Vagina (tissue), 2 donors: ENCODE results near the gene TAMALIN. TPM values are rescaled to one million over a fixed set of nuclear protein-coding genes. Genes with fewer than 3 reads are reported as not detected.

ENCODE experiments used
- DNase-seq, 2 donors: peaks; one replicate each; pipeline ENCODE4 v3.0.0-alpha.2; 2017; ENCODE audit errors: extremely low spot score in 2 of 2
- H3K27ac ChIP-seq: fragments of 200-600 bp; sonication (generic); one replicate; pipeline ENCODE4 v1.5.1; 2019
- H3K27me3 ChIP-seq: fragments of 200-600 bp; sonication (generic); one replicate; pipeline ENCODE4 v1.5.1; 2019
- H3K36me3 ChIP-seq, 2 donors: fragments of 200-600 bp; sonication (generic); one replicate each; pipeline ENCODE4 v1.5.1; 2017 to 2019
- H3K4me1 ChIP-seq: fragments of 200-600 bp; sonication (generic); one replicate; pipeline ENCODE4 v1.5.1; 2019
- H3K4me3 ChIP-seq, 2 donors: fragments of 200-600 bp; sonication (generic); 1 replicate in 1 of 2; 2 replicates in 1 of 2; pipeline ENCODE4 v1.5.1; 2016 to 2019
- H3K9me3 ChIP-seq: fragments of 200-600 bp; sonication (generic); one replicate; pipeline ENCODE4 v1.5.1; 2019
- POLR2A ChIP-seq, 2 donors: fragments of 450-650 bp; IDR thresholded peaks; one replicate each; pipeline ENCODE4 v1.6.1; 2017; ENCODE audit warnings: antibody characterized with exemption in 2 of 2, mild to moderate bottlenecking in 2 of 2, moderate library complexity in 2 of 2
- POLR2AphosphoS5 ChIP-seq, 2 donors: sonication (generic); formaldehyde crosslinking; IDR thresholded peaks; one replicate each; pipeline ENCODE4 v1.9.0; 2017; ENCODE audit warnings: antibody characterized with exemption in 2 of 2, mild to moderate bottlenecking in 2 of 2, low read depth in 1 of 2; ENCODE audit not compliant: insufficient read depth in 1 of 2
- intact Hi-C: fragments of 100-400 bp; cut with DNase I; formaldehyde crosslinking; loops from one replicate; pipeline ENCODE4 v1.15.1; 2023
- total RNA-seq: library from RNA; depleted of rRNA; stranded (reverse); fragments of >200 nt; gene quantifications from one replicate; pipeline ENCODE4 v1.2.3, GENCODE V29; 2016
- TF ChIP-seq, protein P1 (sequence below), 3 experiments: fragments of 450-650 bp in 2 of 3; fragments of 200-600 bp in 1 of 3; sonication (generic) in 1 of 3; IDR thresholded peaks; one replicate each; pipeline ENCODE4 v1.5.1; 2017 to 2019; ENCODE audit warnings: antibody characterized with exemption in 3 of 3, mild to moderate bottlenecking in 2 of 3, moderate library complexity in 2 of 3

The TAMALIN gene
- total RNA-seq, 1 donor from 2014 or later: 47.1 TPM

GRCh38 chr12:51980051-51980808, 26.5 kb upstream of the TAMALIN start:
- intact Hi-C loops: loop anchor here (5.0 kb wide), 1 partner anchor 88 kb away; no protein-coding TSS in a partner anchor
- TF ChIP-seq, protein P1, sequence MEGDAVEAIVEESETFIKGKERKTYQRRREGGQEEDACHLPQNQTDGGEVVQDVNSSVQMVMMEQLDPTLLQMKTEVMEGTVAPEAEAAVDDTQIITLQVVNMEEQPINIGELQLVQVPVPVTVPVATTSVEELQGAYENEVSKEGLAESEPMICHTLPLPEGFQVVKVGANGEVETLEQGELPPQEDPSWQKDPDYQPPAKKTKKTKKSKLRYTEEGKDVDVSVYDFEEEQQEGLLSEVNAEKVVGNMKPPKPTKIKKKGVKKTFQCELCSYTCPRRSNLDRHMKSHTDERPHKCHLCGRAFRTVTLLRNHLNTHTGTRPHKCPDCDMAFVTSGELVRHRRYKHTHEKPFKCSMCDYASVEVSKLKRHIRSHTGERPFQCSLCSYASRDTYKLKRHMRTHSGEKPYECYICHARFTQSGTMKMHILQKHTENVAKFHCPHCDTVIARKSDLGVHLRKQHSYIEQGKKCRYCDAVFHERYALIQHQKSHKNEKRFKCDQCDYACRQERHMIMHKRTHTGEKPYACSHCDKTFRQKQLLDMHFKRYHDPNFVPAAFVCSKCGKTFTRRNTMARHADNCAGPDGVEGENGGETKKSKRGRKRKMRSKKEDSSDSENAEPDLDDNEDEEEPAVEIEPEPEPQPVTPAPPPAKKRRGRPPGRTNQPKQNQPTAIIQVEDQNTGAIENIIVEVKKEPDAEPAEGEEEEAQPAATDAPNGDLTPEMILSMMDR (IDR thresholded peaks at IDR 0.05): peak; percentile 88 to 98 (median 95)
- no peak for TF ChIP-seq POLR2AphosphoS5 (IDR thresholded peaks at IDR 0.05; ENCODE audit: insufficient read depth in 1 of 2, low read depth in 1 of 2)
- H3K27me3 ChIP-seq: no peaks in the 10 kb centered on the region
- DNase-seq: no peak
- H3K9me3 ChIP-seq: no peaks in the 10 kb centered on the region
- no peak overlapping the region for H3K27ac ChIP-seq
- H3K4me3 ChIP-seq: no peak overlapping the region
- peaks cover 0 to 61% of the 10 kb centered on the region in 2 donors for H3K36me3 ChIP-seq
- H3K4me1 ChIP-seq: no peaks in the 10 kb centered on the region

DNA sequence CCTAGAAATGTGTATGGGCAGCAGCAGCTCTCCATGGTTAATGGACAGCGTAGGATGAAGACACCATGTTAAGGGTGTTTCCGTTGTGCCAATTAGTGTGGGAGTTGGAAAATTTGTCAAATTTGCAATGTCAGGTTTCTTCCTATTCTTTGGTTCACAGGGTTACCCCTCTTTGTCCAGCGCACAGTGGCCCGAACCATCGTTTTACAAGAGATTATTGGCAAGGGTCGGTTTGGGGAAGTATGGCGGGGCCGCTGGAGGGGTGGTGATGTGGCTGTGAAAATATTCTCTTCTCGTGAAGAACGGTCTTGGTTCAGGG, 26.0 kb upstream of the TAMALIN start:
- intact Hi-C loops: loop anchor here (5.0 kb wide), 1 partner anchor 88 kb away; no protein-coding TSS in a partner anchor
- Histone ChIP-seq H3K9me3 (no peaks in the 10 kb centered on the region), H3K27me3 (no peaks in the 10 kb centered on the region), H3K4me3 (no peak overlapping the region), H3K36me3 (peaks cover 0 to 67% of the 10 kb centered on the region in 2 donors), H3K4me1 (no peaks in the 10 kb centered on the region), H3K27ac (no peak overlapping the region)
- no peak for DNase-seq
- TF ChIP-seq, protein P1 (IDR thresholded peaks at IDR 0.05): no peak
- TF ChIP-seq POLR2AphosphoS5 (IDR thresholded peaks at IDR 0.05; ENCODE audit: insufficient read depth in 1 of 2, low read depth in 1 of 2): no peak

DNA sequence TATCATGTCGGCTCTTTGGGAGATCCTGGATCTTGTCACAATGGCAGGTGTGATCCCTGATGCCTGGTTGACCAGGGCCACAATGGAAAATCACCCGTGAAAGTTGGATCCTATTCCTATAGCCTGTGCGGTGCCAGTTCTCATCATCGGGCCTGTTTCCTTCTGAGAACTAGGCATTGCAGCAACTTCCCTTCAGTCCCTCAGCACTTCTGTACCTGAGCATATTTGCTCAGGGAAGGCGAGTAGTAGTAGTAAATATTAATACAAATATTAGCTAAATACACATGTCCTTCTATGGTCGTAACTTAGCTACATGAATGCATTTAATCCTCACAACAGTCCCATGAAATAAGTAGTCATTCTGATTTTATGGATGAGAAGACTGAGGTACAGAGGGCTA, 22.1 kb upstream of the TAMALIN start:
- Histone ChIP-seq H3K4me1 (no peaks in the 10 kb centered on the region), H3K9me3 (no peaks in the 10 kb centered on the region), H3K36me3 (peaks cover 0 to 70% of the 10 kb centered on the region in 2 donors), H3K27ac (no peak overlapping the region), H3K27me3 (no peaks in the 10 kb centered on the region), H3K4me3 (no peak overlapping the region)
- intact Hi-C loops: loop anchor here (5.0 kb wide), 1 partner anchor 92 kb away; no protein-coding TSS in a partner anchor
- DNase-seq: no peak
- TF ChIP-seq, protein P1 (IDR thresholded peaks at IDR 0.05): no peak
- no peak for TF ChIP-seq POLR2AphosphoS5 (IDR thresholded peaks at IDR 0.05; ENCODE audit: insufficient read depth in 1 of 2, low read depth in 1 of 2)
- no peak for TF ChIP-seq POLR2A (IDR thresholded peaks at IDR 0.05)

- intact Hi-C loops: no loop called here
- Histone ChIP-seq H3K27ac (no peak overlapping the region), H3K4me3 (no peak overlapping the region), H3K9me3 (no peaks in the 10 kb centered on the region), H3K27me3 (no peaks in the 10 kb centered on the region), H3K4me1 (no peaks in the 10 kb centered on the region), H3K36me3 (peaks cover 0 to 70% of the 10 kb centered on the region in 2 donors)
- no peak for DNase-seq
- TF ChIP-seq POLR2A (IDR thresholded peaks at IDR 0.05) (no peak), POLR2AphosphoS5 (IDR thresholded peaks at IDR 0.05; ENCODE audit: insufficient read depth in 1 of 2, low read depth in 1 of 2) (no peak)
- TF ChIP-seq, protein P1 (IDR thresholded peaks at IDR 0.05): no peak
Observed at GRCh38 chr12:51985154-51985835, 21.5 kb upstream of the TAMALIN start.

- Histone ChIP-seq H3K36me3 (peaks cover 0 to 62% of the 10 kb centered on the region in 2 donors), H3K4me1 (no peaks in the 10 kb centered on the region), H3K27ac (no peak overlapping the region), H3K4me3 (no peak overlapping the region), H3K27me3 (no peaks in the 10 kb centered on the region), H3K9me3 (no peaks in the 10 kb centered on the region)
- intact Hi-C loops: no loop called here
- TF ChIP-seq POLR2AphosphoS5 (IDR thresholded peaks at IDR 0.05; ENCODE audit: insufficient read depth in 1 of 2, low read depth in 1 of 2): no peak
- TF ChIP-seq, protein P1 (IDR thresholded peaks at IDR 0.05): no peak
- no peak for TF ChIP-seq POLR2A (IDR thresholded peaks at IDR 0.05)
- DNase-seq: no peak
Observed at GRCh38 chr12:51986834-51987233, 19.9 kb upstream of the TAMALIN start.
